Right lobe of liver (tissue), 4 donors: Measurements from ENCODE around the gene SCYL1.

ENCODE experiments used
- POLR2A ChIP-seq: fragments of 450-650 bp; IDR thresholded peaks from one replicate; pipeline ENCODE4 v1.6.1; 2017; ENCODE audit warnings: antibody characterized with exemption, mild to moderate bottlenecking
- TF ChIP-seq, protein P1 (sequence below), 4 donors: fragments of 200-600 bp in 3 of 4; fragments of 450-650 bp in 1 of 4; IDR thresholded peaks; one replicate each; pipeline versions ENCODE4 v1.5.1 to v1.8.0; 2016 to 2022; ENCODE audit warnings: antibody characterized with exemption in 4 of 4, mild to moderate bottlenecking in 2 of 4
- donor health status: DM: no; HTN: no; CAD: no.
- donor health status: DM: no; HTN: no; CAD: no.
- donor health status: DM: no; HTN: yes; CAD: no.

DNA sequence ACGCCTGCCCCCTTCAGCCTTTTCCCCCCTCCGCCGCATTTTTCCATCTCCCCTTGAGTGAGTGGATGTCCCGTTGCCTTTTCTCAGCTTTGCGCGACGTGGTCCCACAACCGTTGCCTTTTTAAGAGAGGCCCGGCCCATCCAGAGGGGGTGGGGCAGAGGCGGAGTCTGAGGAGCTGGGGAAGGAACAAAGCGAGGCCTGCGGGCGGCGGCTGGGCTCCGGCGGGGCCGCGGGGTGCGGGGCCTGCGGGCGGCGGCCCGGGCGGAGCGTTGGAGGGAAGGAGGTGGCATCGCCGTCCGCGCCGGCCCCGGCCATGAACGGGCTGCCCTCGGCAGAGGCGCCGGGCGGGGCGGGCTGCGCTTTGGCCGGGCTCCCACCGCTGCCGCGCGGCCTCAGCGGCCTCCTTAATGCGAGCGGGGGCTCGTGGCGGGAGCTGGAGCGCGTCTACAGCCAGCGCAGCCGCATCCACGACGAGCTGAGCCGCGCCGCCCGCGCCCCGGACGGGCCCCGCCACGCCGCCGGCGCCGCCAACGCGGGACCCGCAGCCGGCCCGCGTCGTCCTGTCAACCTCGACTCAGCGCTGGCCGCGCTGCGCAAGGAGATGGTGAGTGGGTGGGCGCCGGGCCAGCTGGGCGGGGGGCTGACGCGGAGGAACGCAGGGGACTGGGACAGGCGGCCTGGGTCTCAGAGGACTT lies 47.6 kb downstream of the SCYL1 start, which contains the start of gene FAM89B:
- TF ChIP-seq, protein P1, sequence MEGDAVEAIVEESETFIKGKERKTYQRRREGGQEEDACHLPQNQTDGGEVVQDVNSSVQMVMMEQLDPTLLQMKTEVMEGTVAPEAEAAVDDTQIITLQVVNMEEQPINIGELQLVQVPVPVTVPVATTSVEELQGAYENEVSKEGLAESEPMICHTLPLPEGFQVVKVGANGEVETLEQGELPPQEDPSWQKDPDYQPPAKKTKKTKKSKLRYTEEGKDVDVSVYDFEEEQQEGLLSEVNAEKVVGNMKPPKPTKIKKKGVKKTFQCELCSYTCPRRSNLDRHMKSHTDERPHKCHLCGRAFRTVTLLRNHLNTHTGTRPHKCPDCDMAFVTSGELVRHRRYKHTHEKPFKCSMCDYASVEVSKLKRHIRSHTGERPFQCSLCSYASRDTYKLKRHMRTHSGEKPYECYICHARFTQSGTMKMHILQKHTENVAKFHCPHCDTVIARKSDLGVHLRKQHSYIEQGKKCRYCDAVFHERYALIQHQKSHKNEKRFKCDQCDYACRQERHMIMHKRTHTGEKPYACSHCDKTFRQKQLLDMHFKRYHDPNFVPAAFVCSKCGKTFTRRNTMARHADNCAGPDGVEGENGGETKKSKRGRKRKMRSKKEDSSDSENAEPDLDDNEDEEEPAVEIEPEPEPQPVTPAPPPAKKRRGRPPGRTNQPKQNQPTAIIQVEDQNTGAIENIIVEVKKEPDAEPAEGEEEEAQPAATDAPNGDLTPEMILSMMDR (IDR thresholded peaks at IDR 0.05) = no peak
- TF ChIP-seq POLR2A = peak; percentile 60
